ENCODE measurements around the gene FOXM1.

DNA sequence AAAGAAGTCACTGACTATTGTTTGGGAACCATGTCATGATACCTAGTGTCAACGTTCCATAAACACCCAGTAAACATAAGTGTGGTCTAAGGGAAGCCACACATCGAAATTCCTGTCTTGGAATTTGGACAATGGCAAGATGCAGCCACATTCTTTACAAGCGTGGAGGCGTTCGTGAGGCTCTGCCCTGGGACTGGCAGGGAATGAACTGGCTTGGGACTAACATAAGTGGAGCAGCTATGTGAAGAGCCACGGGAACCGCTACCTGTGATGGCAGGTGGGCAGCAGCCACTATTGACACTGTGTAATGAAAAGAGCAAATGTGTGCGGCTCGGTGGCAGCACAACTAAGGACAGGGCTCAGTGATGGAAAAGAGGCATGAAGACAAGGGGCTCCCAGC is 32.2 kb downstream of the FOXM1 start:
- TF ChIP-seq EZH2phosphoT487 (IDR thresholded peaks at IDR 0.05; ENCODE audit: borderline replicate concordance, low read length) = no peak
- TF ChIP-seq, protein P1, sequence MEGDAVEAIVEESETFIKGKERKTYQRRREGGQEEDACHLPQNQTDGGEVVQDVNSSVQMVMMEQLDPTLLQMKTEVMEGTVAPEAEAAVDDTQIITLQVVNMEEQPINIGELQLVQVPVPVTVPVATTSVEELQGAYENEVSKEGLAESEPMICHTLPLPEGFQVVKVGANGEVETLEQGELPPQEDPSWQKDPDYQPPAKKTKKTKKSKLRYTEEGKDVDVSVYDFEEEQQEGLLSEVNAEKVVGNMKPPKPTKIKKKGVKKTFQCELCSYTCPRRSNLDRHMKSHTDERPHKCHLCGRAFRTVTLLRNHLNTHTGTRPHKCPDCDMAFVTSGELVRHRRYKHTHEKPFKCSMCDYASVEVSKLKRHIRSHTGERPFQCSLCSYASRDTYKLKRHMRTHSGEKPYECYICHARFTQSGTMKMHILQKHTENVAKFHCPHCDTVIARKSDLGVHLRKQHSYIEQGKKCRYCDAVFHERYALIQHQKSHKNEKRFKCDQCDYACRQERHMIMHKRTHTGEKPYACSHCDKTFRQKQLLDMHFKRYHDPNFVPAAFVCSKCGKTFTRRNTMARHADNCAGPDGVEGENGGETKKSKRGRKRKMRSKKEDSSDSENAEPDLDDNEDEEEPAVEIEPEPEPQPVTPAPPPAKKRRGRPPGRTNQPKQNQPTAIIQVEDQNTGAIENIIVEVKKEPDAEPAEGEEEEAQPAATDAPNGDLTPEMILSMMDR (IDR thresholded peaks at IDR 0.05; ENCODE audit: low read depth, low read length, poor library complexity, severe bottlenecking) = no peak
